Inflammatory macrophage (primary cell): ENCODE data around the gene CREB3L2.

Experiments used
- DNase-seq, 2 donors: peaks; one replicate each; pipeline ENCODE4 v3.0.0-alpha.2; 2020 to 2022

The CREB3L2 gene

GRCh38 chr7:137893143-137893742, 108.6 kb downstream of the CREB3L2 start:
- no peak for DNase-seq

DNA sequence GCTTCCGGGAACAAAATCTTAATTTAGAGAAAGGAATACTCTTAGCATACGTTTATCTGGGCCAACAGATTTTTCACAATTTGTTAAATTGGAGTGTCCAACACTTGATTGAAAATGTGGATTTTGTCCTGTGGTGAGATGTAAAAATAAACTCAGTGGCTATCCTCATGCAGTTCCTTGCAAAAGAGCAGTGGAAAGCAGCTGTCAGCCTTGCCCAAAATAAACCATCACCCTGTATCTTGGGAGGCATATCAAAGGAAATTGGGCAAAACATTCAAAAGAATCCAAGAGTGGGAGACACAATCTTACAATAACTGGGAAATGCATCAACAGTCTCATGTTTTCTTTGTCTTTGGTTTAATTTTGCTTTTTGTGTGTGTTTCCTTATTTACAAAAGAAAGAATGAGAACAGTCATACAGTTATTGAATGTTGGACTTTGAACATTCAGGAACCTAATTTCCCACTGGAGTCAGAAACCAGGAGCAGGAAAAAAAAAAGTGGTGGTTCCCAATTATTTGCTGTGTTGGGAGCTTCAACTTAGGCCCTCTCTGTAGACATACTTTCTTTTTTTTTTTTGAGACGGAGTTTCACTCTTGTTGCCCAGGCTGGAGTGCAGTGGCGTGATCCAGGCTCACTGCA, 110.8 kb downstream of the CREB3L2 start:
- no peak for DNase-seq

GRCh38 chr7:137890449-137890921, 111.4 kb downstream of the CREB3L2 start:
- DNase-seq: no peak

GRCh38 chr7:137888241-137888640, 113.6 kb downstream of the CREB3L2 start:
- no peak for DNase-seq

DNA sequence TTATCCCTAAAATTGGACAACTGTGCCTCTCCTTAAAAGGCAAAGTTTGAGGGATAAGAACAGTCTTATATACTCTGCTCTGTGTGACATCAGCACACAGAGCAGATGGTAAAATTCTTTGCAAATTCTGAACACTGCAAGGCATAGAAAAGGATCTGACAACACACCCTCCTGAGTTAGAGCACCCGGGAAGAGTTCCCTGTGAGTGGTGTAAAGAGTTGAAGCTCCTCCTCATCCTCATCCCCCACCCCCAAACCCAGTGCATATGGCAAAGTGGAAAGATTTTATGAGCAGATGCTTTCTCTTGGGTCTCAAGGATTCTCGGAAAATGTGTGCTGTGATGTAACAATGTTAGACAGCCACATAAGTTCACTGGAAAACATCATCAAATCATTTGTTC, 115.1 kb downstream of the CREB3L2 start:
- DNase-seq: no peak

- DNase-seq: no peak
Observed at GRCh38 chr7:137886281-137886680, 115.6 kb downstream of the CREB3L2 start.

DNA sequence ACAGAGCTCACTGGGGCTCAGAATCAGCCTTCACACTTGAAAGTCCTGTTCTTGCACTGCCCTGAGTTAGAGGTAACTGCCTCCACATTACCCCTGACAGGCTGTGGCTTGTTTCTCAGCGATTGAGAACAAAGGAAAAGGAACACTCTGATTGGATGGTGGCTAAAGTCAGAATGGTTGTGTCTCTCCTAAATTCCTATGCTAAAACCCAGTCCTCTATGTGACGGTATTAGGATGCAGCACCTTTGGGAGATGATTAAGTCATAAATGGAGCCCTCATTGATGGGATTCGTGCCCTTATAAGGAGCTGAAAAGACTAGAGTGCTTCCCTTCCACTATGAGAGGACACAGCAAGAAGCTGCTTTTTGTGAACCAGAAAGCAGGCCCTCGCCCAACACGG, 116.2 kb downstream of the CREB3L2 start:
- DNase-seq: no peak

GRCh38 chr7:137882806-137883205, 119.1 kb downstream of the CREB3L2 start:
- no peak for DNase-seq

- no peak for DNase-seq
Observed at GRCh38 chr7:137882261-137882668, 119.6 kb downstream of the CREB3L2 start.

DNA sequence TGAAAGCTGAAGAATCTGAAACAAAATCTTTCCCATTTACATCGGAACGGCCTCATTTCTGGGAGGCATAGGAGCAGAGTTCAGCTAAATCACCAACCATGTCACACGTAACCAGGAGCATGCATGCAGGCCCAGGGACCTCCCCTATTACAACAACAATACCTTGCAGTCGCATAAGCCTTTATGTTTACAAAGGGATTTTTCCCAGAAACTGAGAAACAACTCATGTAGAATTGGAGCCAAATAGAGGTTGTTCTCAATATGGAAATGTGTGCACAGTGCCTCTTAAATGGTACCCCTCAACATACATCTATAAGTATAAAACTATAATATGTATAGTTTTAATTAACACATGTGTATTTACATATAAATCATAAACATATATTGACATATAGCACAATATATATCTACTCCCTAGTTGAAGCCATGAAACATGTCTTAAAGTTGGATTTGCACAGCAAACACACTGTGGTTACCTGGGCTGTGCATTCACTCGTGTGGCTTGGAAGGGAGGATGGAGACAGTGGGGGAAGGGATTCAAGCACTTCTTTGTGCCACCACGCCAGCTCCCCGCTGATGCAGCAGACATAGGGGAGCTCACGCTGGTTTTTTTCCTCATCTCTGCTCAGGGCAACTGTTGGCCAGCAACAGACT, 120.2 kb downstream of the CREB3L2 start:
- no peak for DNase-seq

DNA sequence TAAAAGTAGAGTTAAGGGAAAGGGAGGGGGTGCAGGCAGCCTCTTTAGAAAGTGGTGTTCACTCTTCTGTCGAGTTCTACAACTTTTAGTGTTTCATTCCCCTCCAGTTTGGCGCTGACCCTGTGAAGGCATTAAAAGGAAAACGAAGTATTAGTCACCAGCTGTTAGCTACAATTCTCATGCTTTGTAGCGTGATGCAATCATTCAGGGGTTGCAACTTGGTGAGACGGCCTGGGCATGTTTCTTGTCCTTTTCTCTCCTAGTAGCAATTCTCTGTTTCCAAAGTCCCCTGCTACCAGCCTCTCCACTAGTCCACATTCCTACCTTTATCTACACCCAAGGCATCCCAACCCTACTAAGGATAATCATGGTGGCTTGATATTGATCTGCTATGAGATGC, 121.5 kb downstream of the CREB3L2 start:
- DNase-seq: peak in 1 of 2 donors; percentile 18

DNA sequence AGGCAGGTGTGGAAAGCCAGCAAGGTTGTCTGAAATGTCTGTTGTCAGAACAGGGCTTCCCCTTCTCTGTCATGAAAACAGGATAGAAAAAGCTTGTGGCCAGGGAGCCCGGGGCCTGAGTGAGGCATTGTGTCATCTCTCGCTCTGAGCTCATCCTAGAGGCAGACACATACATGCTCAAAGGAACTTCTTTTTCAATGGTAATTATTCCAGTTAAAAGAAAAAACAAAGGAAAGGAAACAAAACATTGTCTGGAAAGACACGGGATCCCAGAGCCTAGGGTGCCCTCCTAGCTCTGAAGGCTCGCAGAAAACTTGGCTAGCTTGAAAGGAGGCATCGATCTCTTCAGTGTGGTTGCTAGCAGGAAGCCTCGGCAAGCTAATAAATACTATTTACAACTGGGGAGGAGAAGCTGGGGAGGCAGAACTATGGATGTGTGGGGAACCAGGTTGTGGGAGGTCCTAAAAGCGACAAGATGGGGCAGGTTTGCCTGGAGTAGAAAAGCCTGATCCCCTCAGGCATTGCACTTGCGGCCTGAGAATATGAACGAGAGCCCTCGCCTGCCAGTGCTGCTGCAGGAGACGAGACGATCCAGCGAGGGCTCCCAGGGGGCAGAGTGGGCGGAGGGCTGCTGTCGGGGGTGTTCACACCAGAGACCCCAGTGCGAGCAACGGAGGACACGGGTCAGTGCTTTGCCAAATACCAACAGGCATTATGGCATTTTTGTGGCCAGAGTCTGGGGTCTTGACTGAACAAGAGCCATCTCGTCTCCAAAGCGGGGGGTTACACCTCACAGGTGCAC, 122.3 kb downstream of the CREB3L2 start:
- no peak for DNase-seq

- no peak for DNase-seq
Observed at GRCh38 chr7:137878333-137878961, 123.4 kb downstream of the CREB3L2 start.

- no peak for DNase-seq
Observed at GRCh38 chr7:137877027-137877675, 124.7 kb downstream of the CREB3L2 start.

DNA sequence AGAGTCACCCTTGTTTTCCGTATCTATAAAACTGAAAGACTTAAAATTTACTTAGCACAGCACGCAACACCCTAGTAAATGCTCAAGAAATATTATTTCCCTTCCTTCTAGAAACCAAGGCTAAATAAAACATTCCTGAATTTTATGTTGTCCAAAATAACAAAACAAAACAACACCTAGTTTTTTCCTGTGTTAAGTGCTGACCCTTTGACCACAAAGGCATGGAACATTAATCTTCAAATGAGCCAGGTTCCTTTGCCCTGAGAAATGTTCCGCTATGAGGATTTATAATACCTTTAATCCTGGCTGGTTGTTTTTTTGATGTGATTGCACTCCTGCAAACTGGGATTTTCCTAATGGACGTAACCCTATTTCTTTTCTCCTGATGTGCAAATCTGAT, 126.1 kb downstream of the CREB3L2 start:
- no peak for DNase-seq

DNA sequence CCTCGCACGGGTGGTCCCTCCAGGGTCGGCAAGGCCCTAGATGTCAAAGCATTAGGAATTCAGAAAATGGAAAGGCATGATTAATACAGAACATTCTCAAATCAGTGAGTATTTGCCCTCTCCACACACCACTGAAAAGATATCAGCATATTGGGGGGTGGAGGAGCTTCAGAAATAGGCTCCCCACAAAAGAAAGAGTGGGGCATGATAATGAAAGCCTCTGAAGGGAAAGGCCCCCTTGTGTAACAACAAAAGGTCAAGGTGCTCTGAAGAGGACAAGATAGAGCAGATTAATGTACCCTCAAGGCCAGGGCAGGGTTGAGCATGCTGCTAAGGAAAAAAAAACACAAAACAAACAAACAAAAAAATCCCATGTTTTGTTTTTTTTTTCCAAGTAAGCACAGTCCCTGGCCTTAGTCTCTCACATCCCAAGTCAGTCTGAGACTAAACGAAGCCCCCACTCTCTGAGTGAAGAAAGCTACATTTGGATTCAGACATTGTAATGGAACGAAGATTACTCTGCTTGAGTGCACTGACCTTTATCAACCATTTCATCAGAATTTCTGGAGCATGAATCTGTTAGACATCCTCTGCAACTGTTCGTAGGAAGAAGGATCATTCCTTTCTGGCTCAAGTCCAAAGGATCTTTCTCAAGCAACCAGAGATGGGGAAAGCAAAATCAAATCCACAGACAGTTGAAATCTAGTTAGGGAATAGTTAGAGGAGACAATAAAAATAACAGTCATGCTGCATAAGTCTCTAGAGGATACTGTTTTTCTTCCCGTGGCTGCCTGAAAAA, 127.7 kb downstream of the CREB3L2 start:
- DNase-seq: peak in 1 of 2 donors; percentile 30

DNA sequence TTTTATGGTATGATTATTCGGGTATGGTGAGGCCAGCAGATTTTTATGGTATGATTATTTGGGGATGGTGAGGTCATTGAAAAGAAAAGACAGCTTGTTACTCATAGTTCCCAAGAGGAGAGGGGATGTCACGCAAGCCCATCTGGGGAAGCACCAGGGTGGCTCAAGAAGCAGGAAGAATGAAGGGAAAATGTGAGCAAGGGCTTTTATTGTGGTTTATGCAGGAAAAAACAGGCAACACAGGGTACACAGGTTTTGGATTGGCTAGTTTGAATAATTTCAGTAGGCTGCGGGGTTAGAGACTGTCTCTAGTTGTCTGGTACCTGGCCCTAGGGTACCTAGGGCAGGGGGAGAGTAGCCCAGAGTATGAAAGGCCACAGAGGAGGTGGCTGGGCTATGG, 128.4 kb downstream of the CREB3L2 start:
- DNase-seq: no peak

- peak in 1 of 2 donors; percentile 46 for DNase-seq
Observed at GRCh38 chr7:137871170-137871915, 130.5 kb downstream of the CREB3L2 start.

- DNase-seq: no peak
Observed at GRCh38 chr7:137870684-137871083, 131.2 kb downstream of the CREB3L2 start.

DNA sequence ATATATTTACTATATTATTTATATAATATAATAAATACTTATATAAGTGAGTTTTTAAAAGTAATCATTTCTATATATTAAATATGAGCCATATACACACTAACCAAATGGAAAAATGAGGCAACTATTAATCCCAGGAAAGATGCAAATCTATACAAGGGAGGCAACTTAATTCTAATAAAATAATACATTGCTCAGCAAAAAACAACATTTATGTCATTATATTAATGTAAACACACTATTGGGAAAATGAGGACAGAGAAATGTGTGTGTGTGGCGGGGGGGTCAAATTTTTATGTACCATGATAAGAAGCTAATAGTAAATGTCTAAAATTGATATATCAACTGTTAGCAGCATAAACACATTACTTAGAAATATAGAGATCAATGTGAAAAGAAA, 131.8 kb downstream of the CREB3L2 start:
- DNase-seq: no peak

- no peak for DNase-seq
Observed at GRCh38 chr7:137869260-137869659, 132.6 kb downstream of the CREB3L2 start.
